HepG2 (cell line): ENCODE measurements around the gene PYGB. TPM values are rescaled to one million over a fixed set of nuclear protein-coding genes. Genes with fewer than 3 reads are reported as not detected.
A peak's percentile ranks its signal among the peaks of the same experiment; 100 is the strongest.

Experiments
- BRCA1 ChIP-seq: sonication (generic); formaldehyde crosslinking; IDR thresholded peaks from 2 replicates; pipeline ENCODE4 v1.4.0; 2020; ENCODE audit warnings: missing genetic modification reagents
- FOXM1 ChIP-seq: sonication (generic); formaldehyde crosslinking; IDR thresholded peaks from 2 replicates; pipeline ENCODE4 v1.5.0; 2020; ENCODE audit warnings: missing genetic modification reagents
- GPBP1L1 ChIP-seq: sonication (generic); formaldehyde crosslinking; IDR thresholded peaks from 2 replicates; pipeline ENCODE4 v1.5.0; 2020; ENCODE audit warnings: mild to moderate bottlenecking, missing genetic modification reagents
- IKZF5 ChIP-seq: IDR thresholded peaks from 2 replicates; pipeline ENCODE4 v1.6.1; 2018; ENCODE audit warnings: missing genetic modification reagents, mild to moderate bottlenecking, missing compliant biosample characterization
- ISX ChIP-seq: sonication (generic); formaldehyde crosslinking; conservative IDR thresholded peaks from 2 replicates; pipeline ENCODE4 v1.5.0; 2020; ENCODE audit warnings: missing genetic modification reagents
- KDM5A ChIP-seq: fragments of 200-600 bp; sonication (generic); IDR thresholded peaks from 2 replicates; pipeline ENCODE4 v1.7.0; 2018; ENCODE audit warnings: antibody characterized with exemption, mild to moderate bottlenecking, low read length, borderline replicate concordance
- KLF6 ChIP-seq: IDR thresholded peaks from 2 replicates; pipeline ENCODE4 v1.8.0; 2016; ENCODE audit warnings: missing biosample characterization, missing genetic modification reagents
- KLF9 ChIP-seq: IDR thresholded peaks from 2 replicates; pipeline ENCODE4 v1.6.1; 2016; ENCODE audit warnings: low read depth
- MAF1 ChIP-seq: sonication (generic); formaldehyde crosslinking; IDR thresholded peaks from 2 replicates; pipeline ENCODE4 v1.5.0; 2020; ENCODE audit warnings: missing genetic modification reagents, borderline replicate concordance
- MYNN ChIP-seq: sonication (generic); formaldehyde crosslinking; IDR thresholded peaks from 2 replicates; pipeline ENCODE4 v1.4.0; 2020; ENCODE audit warnings: mild to moderate bottlenecking, low read depth, missing genetic modification reagents
- NFE2 ChIP-seq: sonication (generic); formaldehyde crosslinking; IDR thresholded peaks from 2 replicates; pipeline ENCODE4 v1.4.0; 2020; ENCODE audit warnings: missing genetic modification reagents
- NFRKB ChIP-seq: fragments of 450-650 bp; IDR thresholded peaks from 2 replicates; pipeline ENCODE4 v1.6.1; 2017
- PAX8 ChIP-seq: sonication (generic); formaldehyde crosslinking; IDR thresholded peaks from 2 replicates; pipeline ENCODE4 v1.8.0; 2022; ENCODE audit warnings: mild to moderate bottlenecking, missing genetic modification reagents, borderline replicate concordance
- POLR2A ChIP-seq, 2 experiments: IDR thresholded peaks; 2 replicates each; pipeline ENCODE4 v1.6.1; 2011; ENCODE audit warnings: low read depth in 2 of 2, low read length in 2 of 2, mild to moderate bottlenecking in 1 of 2, moderate library complexity in 1 of 2; ENCODE audit not compliant: insufficient read depth in 1 of 2
- SRSF4 ChIP-seq: fragments of 200-400 bp; formaldehyde crosslinking; IDR thresholded peaks from one replicate; pipeline ENCODE4 v1.6.1; 2018; ENCODE audit warnings: mild to moderate bottlenecking, low read depth, low read length, moderate library complexity; ENCODE audit not compliant: poor library complexity, severe bottlenecking
- YEATS2 ChIP-seq: sonication (generic); formaldehyde crosslinking; IDR thresholded peaks from 2 replicates; pipeline ENCODE4 v1.4.0; 2020; ENCODE audit warnings: missing genetic modification reagents, borderline replicate concordance
- ZBTB8A ChIP-seq: sonication (generic); formaldehyde crosslinking; IDR thresholded peaks from 2 replicates; pipeline ENCODE4 v1.4.0; 2020; ENCODE audit warnings: mild to moderate bottlenecking, low read depth, missing genetic modification reagents, borderline replicate concordance
- ZNF207 ChIP-seq: fragments of 450-650 bp; IDR thresholded peaks from 2 replicates; pipeline ENCODE4 v1.6.1; 2016; ENCODE audit warnings: antibody characterized with exemption, borderline replicate concordance
- ZNF234 ChIP-seq: sonication (generic); formaldehyde crosslinking; conservative IDR thresholded peaks from 2 replicates; pipeline ENCODE4 v1.5.1; 2020; ENCODE audit warnings: mild to moderate bottlenecking, missing genetic modification reagents
- ZNF605 ChIP-seq: sonication (generic); formaldehyde crosslinking; IDR thresholded peaks from 2 replicates; pipeline ENCODE4 v1.8.0; 2022; ENCODE audit warnings: mild to moderate bottlenecking, missing genetic modification reagents
- ZNF678 ChIP-seq: sonication (generic); formaldehyde crosslinking; IDR thresholded peaks from 2 replicates; pipeline ENCODE4 v1.4.0; 2020; ENCODE audit warnings: mild to moderate bottlenecking, missing genetic modification reagents
- ZNF761 ChIP-seq: sonication (generic); formaldehyde crosslinking; conservative IDR thresholded peaks from 2 replicates; pipeline ENCODE4 v1.4.0; 2020; ENCODE audit warnings: mild to moderate bottlenecking, missing genetic modification reagents
- ZNF775 ChIP-seq: sonication (generic); formaldehyde crosslinking; IDR thresholded peaks from 2 replicates; pipeline ENCODE4 v1.4.0; 2020; ENCODE audit warnings: missing genetic modification reagents, mild to moderate bottlenecking, moderate library complexity, borderline replicate concordance
- polyA plus RNA-seq, 8 experiments: library from polyadenylated mRNA; depleted of rRNA in 3 of 8; stranded (reverse) in 7 of 8; unstranded in 1 of 8; fragments of >200 nt; fragmentation: Illumina TruSeq in 4 of 8; extraction: Trizol in 4 of 8; gene quantifications; 2 replicates each; pipeline versions ENCODE4 v1.2.1 to v1.2.3, GENCODE V29; 2011 to 2016; ENCODE audit warnings: low read depth in 4 of 8, missing spikeins in 1 of 8, mixed read lengths in 1 of 8; ENCODE audit not compliant: insufficient read depth in 1 of 8
- total RNA-seq, 5 experiments: library from RNA; depleted of rRNA; stranded (reverse); fragments of >200 nt; fragmentation: Illumina TruSeq; extraction: Trizol; gene quantifications; 2 replicates each; pipeline ENCODE4 v1.2.3, GENCODE V29; 2016; ENCODE audit warnings: low read depth in 1 of 5
- TF ChIP-seq, protein P1 (sequence below): sonication (generic); formaldehyde crosslinking; IDR thresholded peaks from 2 replicates; pipeline ENCODE4 v1.4.0; 2020; ENCODE audit warnings: mild to moderate bottlenecking, low read depth, missing genetic modification reagents
- TF ChIP-seq, protein P2 (sequence below): sonication (generic); formaldehyde crosslinking; IDR thresholded peaks from 2 replicates; pipeline ENCODE4 v1.8.0; 2022; ENCODE audit warnings: missing genetic modification reagents, low read depth, mild to moderate bottlenecking, borderline replicate concordance

PYGB gene
- total and polyA plus RNA-seq, 2 of the 13 experiments (the other 11 are each of a cell fraction or from before 2014, with no cell fraction given) = 24.2 to 86.3 TPM

GRCh38 chr20:25294459-25295385 is 46.8 kb downstream of the PYGB start (continued):
- TF ChIP-seq IKZF5 (CRISPR knock-in tag) (peak; percentile 88), KLF9 (no peak), ZNF761 (no peak), ZNF207 (no peak), ZNF678 (CRISPR knock-in tag) (no peak), KDM5A (no peak), BRCA1 (CRISPR knock-in tag) (peak; percentile 74; the same call in 1 of the 2 replicates), YEATS2 (peak; percentile 43), ZNF234 (no peak), ZBTB8A (CRISPR knock-in tag) (no peak), SRSF4 (no peak), KLF6 (CRISPR knock-in tag) (0 out of 2 replicates have a peak, but pooled peaks have one; percentile 62), NFE2 (no peak), ZNF605 (CRISPR knock-in tag) (no peak), ZNF775 (CRISPR knock-in tag) (no peak), MAF1 (CRISPR knock-in tag) (peak; percentile 56; the same call in 1 of the 2 replicates), ISX (CRISPR knock-in tag) (no peak), GPBP1L1 (CRISPR knock-in tag) (no peak), MYNN (no peak), NFRKB (no peak), FOXM1 (no peak), PAX8 (CRISPR knock-in tag) (no peak), POLR2A (IDR thresholded peaks at IDR 0.05; ENCODE audit: insufficient read depth in 1 of 2, low read depth in 2 of 2, low read length in 2 of 2) (no peak; a peak in 1 of 4 replicates)
- TF ChIP-seq, protein P1, sequence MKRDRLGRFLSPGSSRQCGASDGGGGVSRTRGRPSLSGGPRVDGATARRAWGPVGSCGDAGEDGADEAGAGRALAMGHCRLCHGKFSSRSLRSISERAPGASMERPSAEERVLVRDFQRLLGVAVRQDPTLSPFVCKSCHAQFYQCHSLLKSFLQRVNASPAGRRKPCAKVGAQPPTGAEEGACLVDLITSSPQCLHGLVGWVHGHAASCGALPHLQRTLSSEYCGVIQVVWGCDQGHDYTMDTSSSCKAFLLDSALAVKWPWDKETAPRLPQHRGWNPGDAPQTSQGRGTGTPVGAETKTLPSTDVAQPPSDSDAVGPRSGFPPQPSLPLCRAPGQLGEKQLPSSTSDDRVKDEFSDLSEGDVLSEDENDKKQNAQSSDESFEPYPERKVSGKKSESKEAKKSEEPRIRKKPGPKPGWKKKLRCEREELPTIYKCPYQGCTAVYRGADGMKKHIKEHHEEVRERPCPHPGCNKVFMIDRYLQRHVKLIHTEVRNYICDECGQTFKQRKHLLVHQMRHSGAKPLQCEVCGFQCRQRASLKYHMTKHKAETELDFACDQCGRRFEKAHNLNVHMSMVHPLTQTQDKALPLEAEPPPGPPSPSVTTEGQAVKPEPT (CRISPR knock-in tag) = no peak
- TF ChIP-seq, protein P2, sequence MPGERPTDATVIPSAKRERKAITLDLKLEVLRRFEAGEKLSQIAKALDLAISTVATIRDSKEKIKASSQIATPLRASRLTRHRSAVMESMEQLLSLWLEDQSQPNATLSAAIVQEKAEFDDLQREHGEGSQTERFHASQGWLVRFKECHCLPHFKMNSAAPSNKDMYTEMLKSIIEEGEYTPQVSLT (CRISPR knock-in tag) = no peak
